DMS53 treated with DMSO at 0.1 percent for 48 hours (cell line): ENCODE measurements around the gene TFEB.

Experiments used
- DNase-seq: peaks from one replicate; lab custom pipeline; 2025; ENCODE audit not compliant: unreplicated experiment; lab: John Stamatoyannopoulos, UW

TFEB gene

GRCh38 chr6:41724228-41724580, 11.2 kb downstream of the TFEB start:
- DNase-seq, result no peak

- DNase-seq, result no peak
Measured at GRCh38 chr6:41723530-41724227, 11.7 kb downstream of the TFEB start.

- no peak for DNase-seq
Measured at GRCh38 chr6:41722969-41723529, 12.4 kb downstream of the TFEB start.

GRCh38 chr6:41721414-41721813, 14.0 kb downstream of the TFEB start:
- DNase-seq, result no peak

GRCh38 chr6:41720783-41721182, 14.6 kb downstream of the TFEB start:
- no peak for DNase-seq

- DNase-seq, result no peak
Measured at GRCh38 chr6:41720262-41720620, 15.2 kb downstream of the TFEB start.

- no peak for DNase-seq
Measured at GRCh38 chr6:41719436-41720261, 15.8 kb downstream of the TFEB start.

- no peak for DNase-seq
Measured at GRCh38 chr6:41718828-41719227, 16.6 kb downstream of the TFEB start.

- no peak for DNase-seq
Measured at GRCh38 chr6:41717392-41717736, 18.0 kb downstream of the TFEB start.

GRCh38 chr6:41716516-41717391, 18.7 kb downstream of the TFEB start:
- DNase-seq, result no peak

GRCh38 chr6:41715795-41716515, 19.5 kb downstream of the TFEB start:
- no peak for DNase-seq

GRCh38 chr6:41714556-41715273, 20.7 kb downstream of the TFEB start:
- DNase-seq, result no peak

GRCh38 chr6:41713650-41714291, 21.6 kb downstream of the TFEB start:
- DNase-seq, result no peak

- no peak for DNase-seq
Measured at GRCh38 chr6:41713159-41713649, 22.2 kb downstream of the TFEB start.

- DNase-seq, result no peak
Measured at GRCh38 chr6:41712651-41713103, 22.7 kb downstream of the TFEB start.

- no peak for DNase-seq
Measured at GRCh38 chr6:41711323-41712038, 23.9 kb downstream of the TFEB start.

- DNase-seq, result no peak
Measured at GRCh38 chr6:41709375-41709774, 26.0 kb downstream of the TFEB start.

GRCh38 chr6:41708856-41709255, 26.6 kb downstream of the TFEB start:
- no peak for DNase-seq
